ENCODE results near the gene BCL2L14. TPM values are rescaled to one million over a fixed set of nuclear protein-coding genes. Genes with fewer than 3 reads are reported as not detected.

BCL2L14 gene, protein sequence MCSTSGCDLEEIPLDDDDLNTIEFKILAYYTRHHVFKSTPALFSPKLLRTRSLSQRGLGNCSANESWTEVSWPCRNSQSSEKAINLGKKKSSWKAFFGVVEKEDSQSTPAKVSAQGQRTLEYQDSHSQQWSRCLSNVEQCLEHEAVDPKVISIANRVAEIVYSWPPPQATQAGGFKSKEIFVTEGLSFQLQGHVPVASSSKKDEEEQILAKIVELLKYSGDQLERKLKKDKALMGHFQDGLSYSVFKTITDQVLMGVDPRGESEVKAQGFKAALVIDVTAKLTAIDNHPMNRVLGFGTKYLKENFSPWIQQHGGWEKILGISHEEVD
- not detected in 2 replicates for total RNA-seq

DNA sequence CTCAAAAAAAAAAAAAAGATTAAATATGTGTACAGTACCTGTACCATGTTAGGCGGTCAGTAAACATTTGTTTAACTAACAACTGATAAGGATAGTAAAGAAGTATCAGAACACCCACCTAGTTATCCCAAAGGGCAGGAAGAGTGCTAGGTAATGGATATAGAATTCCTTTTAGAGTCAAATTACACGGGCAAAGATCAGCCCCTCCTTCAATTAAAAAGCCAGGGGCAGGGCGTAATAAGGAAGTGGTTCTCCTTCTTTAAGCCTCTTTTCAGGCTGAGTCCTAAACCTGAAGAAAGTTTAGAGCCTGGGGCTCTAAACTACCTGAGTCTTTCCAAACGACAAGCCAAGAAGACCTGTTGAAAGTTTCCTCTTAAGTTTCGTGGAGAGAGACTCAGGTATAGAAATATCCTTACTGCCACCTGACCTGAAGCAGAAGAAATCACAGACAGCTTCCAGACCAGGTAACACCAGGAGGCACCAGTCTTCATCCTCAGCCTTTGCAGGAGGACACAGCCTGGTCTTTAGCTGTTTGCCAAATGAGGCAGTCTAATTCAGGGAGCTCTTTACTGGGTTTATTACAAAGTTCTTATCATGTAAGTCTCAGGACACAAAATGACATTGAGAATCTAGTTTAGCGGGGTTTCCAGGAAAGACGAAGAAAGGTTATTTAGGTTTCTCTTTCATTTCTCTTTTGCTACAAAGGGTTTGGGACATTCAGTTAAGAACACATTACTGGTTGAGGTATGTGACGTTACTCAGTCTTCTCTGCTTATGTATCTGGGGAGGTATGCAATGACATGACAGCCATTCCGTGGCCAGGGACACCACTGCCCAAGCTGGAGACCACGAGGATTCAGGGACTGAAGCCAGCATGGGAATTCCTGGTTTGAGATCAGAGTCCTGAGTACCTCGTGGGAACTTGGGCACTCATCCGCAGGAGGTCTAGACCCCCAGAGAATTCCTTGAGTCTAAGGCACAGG lies at the start of gene BCL2L14:
BCL2L14 (plus strand) TSS at position 266 of the 983 bp plus-strand sequence. CDS start 8,367 bp downstream, outside the sequence.

Other genes starting within 250 kb of the BCL2L14 start
- 35.1 and 44.5 TPM in 2 replicates for gene LRP6, start 196.1 kb downstream of the BCL2L14 start, total RNA-seq

Data from smooth muscle cell of bladder (primary cell).